ENCODE data around the gene TTC7B.

- TF ChIP-seq CTCF (IDR thresholded peaks at IDR 0.05) = no peak
- TF ChIP-seq POLR2AphosphoS5 (IDR thresholded peaks at IDR 0.05) = no peak
Observed at GRCh38 chr14:90624227-90624626, 192.0 kb downstream of the TTC7B start.
